Tibial nerve (tissue), 3 donors: Measurements from ENCODE around the gene ASB3.

ENCODE experiments used
- CTCF ChIP-seq, 5 experiments: fragments of 200-600 bp in 3 of 5; fragments of 450-650 bp in 2 of 5; sonication (generic) in 3 of 5; IDR thresholded peaks; one replicate each; pipeline ENCODE4 v1.5.1; 2016 to 2019; ENCODE audit warnings: antibody characterized with exemption in 5 of 5, mild to moderate bottlenecking in 3 of 5, moderate library complexity in 2 of 5
- POLR2A ChIP-seq, 2 donors: fragments of 450-650 bp; IDR thresholded peaks; one replicate each; pipeline ENCODE4 v1.6.1; 2017; ENCODE audit warnings: antibody characterized with exemption in 2 of 2, mild to moderate bottlenecking in 2 of 2, moderate library complexity in 2 of 2

- TF ChIP-seq POLR2A (IDR thresholded peaks at IDR 0.05) = no peak
- TF ChIP-seq CTCF (IDR thresholded peaks at IDR 0.05) = no peak
These were observed 9.6 kb downstream of the ASB3 start for GRCh38 chr2:53777134-53777533.
